GM18507 (cell line): Measurements from ENCODE around the gene BCL7C.
A peak's percentile ranks its signal among the peaks of the same experiment; 100 is the strongest.
"Not testable (repeated sequence)": the region's sequence is repeated elsewhere in the genome, so short reads cannot be mapped to it uniquely, and the experiment has no call there.

Experiments used
- DNase-seq: peaks from one replicate; pipeline ENCODE4 v3.0.0; 2011; ENCODE audit warnings: low read depth; ENCODE audit not compliant: insufficient read length; ENCODE audit errors: extremely low spot score
- FAIRE-seq: peaks from 2 replicates; lab custom pipeline; 2011; peaks lifted over from hg19 to GRCh38; lab: Jason Lieb, UNC

The BCL7C gene

DNA sequence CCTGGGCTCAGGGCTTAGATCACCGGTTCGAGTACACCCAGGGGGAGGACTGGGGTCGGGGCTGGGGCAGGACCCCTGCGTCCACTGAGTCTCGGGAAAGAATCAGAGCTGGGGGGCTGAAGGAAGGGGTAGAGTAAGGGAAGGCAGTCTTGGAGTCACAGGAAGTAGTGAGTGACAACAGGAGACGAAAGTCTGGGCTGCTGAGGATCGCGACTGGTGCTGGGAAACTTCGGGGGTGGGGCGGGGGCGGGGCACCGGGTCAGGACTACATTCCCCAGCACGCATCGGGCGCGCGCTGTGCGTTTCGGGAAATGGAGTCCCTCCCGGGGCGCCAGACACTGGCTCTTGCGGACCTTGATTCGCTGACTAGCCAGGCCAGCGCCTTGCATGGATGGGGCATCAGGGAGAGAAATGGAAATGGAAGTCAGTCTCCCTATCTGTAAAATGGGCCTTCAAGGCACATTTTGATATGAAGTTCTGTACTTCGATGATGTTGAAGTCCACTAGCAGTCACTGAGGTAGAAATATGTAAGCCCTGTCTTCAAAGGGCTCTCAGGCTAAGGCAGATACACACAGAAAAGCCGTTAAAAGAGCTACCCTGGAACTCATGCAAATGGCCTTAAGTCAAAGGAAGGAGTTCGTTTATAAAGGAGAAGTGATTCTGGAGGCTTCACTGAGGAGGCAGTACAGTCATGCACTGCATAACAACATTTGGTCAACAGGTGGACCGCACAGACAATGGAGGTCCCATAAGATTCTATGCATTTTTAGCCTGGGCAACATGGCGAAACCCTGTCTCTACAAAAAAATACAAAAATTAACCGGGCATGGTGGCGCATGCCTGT is 3.2 kb upstream of the BCL7C start:
- FAIRE-seq (peak; percentile 77), DNase-seq (no peak)

DNA sequence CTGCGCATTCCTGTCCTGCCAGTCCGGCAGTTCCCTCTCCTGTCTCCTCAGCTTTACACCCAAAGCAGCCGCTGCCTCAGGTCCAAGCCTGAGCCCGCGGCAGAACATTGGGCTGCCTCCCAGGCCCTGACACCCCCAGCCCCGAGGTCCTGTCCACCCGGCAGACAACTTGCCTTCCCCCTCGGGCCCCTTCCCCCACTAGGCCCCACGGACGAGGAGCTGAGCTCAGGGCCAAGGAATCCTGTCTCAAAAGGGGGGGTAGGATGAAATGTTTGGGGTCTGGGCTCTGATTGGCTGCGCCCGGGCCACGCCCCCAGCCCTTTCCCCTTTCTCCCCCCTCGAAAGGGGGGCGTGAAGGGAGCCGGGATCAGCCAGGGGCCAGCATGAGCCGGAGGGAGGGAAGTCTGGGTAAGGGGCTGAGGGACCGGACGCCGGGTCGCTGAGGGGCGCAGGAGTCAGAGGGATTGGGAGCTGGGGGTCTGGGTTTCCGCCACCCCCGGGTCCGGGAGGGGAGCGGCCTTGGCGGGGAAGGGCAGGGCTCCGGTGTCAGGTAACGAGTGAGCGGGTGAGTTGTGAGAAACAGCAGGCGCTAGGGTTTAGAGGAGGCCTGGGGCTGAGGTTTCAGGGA is 2.5 kb upstream of the BCL7C start, which contains the start of gene CTF1:
Gene CTF1, plus strand, starts transcription at position 354 of the 628 bp plus-strand sequence. Its CDS starts 30 bp downstream, at position 384.
- DNase-seq, result no peak
- FAIRE-seq, result no peak

DNA sequence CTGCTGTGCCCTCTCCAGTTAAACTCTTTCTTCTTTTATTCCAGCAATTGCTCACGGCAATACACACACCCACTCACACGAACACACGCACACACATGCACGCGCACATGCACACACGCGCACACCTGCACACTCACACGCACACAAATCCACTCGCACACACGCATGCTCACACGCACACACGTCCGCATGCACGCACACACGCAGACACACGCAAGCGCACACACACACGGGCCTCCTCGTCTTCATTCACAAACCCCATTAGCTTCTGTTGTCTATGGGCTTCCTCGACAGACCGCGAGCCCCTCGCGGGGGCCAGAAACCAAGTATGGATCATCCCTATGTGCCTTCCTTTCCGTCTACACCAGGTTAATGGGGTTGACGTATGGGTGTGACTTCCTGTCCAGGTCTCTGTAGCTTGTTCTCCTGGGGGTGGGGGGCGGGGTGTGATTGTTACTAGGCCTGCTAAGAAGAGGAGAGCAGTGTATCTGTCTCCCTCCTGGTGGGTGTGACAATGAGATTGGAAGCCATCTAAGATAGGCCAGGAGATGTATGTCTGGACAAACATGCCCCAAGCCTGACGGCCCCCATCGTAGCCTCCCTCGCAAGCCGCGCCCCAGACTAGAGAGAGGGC is 1.9 kb upstream of the BCL7C start:
- FAIRE-seq (no peak), DNase-seq (no peak)

DNA sequence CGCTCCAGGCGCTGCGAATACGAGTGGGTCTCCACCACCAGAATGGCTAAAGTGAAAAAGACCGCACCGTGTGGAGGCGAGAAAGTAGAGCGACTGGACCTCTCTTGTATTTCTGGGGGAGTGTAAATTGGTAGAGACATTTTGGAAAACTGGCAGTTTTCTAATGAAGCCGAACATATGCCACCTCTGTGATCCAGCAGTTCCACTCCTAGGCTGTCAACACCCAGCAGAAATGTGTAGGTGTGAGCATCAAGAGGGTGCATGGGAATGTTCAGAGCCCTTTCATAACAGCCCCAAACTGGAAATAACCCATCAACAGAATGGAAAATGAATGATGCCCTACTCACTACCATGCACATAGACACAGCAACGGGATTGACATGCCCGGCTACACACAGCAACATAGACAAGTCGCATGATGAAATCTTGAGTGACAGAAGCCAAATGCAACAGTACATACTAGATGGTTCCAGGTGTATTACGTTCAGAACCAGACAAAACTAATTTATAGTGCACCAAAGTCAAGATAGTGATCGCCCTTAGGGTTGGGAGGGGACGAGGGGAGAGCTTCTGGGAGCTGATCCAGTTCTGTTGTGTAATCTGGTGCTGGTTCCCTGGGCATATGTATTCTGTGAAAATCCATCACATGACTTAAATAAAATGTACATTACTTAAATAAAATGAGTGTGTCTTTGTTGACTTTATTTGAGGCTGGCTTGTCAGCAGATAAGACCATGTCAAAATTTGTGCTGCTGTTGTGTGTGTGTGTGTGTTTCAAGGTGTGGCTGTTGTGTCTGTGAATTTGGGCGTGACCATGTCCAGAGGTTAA is 877 bp upstream of the BCL7C start:
- no peak for DNase-seq

DNA sequence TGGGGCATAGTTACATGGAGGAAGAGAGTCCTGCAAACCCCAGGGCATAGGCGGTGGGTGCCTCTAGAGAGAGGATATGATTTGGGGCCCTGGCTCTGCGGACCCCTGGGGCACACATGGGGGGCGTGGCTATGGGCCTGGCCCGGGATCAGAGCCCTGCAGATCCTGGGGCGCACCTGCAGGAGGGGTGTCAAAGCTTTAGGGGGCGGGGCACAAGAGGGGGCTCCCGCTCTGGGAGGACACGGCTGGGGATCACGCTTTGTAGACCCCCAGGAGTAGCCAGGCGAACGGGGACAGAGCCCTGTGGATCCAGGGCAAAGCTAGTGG is 497 bp downstream of the BCL7C start:
- FAIRE-seq, result no peak

More for the DNA sequence above, 877 bp upstream of the BCL7C start:
- FAIRE-seq, result no peak

DNA sequence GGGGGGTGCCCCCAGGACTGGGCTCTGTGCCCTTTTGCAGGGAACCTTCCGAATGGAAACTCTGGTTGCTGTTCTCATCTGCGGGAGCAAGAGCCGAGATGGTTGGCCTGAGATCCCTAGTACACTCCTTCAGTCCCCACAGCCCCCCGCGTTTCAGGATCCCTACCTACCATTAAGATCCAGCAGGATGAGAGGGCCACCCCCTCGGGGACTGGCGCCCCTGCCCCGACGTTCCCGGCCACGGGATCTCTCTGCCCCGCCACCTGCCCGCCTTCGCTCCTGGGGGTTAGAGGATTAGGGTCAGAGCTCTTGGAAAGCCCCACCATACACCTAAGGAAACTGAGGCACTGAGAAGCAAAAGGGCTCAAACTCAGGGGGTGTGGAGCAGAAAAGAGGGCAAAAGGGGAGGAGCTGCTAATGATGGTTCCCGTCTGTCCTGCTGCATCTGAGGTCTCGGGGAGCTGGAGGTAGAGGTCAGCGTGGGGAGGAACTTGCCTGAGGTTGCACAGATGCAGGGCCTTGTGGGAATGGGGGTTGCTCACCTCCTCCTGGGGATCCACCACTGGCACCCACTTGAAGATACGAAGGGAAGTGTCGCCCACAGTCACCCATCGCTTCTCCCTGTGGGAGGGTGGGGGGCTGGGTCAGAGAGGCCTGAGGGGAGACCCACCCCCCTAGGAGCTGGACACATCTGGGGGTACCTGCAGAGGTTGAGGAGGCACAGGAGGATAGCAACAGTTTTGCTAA is 1.0 kb downstream of the BCL7C start:
- DNase-seq (no peak), FAIRE-seq (no peak)

More for the DNA sequence above, 497 bp downstream of the BCL7C start:
- no peak for DNase-seq

DNA sequence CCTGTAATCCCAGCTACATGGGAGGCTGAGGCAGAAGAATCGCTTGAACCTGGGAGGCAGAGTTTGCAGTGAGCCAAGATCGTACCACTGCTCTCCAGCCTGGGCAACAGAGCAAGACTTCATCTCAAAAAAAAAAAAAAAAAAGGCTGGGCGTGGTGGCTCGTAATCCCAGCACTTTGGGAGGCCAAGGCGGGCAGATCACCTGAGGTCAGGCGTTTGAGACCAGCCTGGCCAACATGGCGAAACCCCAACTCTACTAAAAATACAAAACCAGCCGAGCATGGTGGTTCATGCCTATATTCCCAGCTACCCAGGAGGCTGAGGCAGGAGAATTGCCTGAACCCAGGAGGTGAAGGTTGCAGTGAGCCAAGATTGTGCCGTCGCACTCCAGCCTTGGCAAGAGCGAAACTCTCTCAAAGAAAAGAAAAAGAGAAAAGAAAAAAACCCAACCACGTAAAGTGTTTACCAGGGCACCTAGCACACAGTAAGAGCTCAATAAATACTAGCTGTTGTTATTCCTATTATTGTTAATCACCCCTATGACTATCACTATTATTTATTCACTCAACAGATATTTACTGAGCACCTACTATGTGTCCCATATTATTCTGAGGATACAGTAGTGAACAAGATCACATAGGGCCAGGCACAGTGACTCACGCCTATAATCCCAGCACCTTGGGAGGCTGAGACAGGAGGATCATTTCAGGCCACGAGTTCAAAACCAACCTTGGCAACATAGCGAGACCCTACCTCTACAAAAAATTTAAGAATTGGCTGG is 2.6 kb downstream of the BCL7C start:
- FAIRE-seq, DNase-seq: not testable (repeated sequence)

DNA sequence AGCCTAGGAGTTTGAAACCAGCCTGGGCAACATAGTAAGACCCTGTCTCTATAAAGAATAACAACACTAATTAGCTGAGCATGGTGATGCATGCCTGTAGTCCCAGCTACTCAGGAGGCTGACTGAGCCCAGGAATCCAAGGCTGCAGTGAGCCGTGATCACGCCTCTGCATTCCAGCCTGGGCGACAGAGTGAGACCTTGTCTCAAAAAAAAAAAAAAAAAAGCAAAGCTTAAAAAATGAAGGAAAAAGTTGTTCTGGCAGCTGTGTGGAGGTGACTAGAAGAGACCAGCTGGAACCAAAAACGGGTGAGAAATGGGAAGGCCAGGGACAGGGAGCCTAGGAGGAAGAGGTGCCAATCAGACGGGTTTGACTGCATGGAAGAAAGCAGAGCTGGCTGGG is 4.2 kb downstream of the BCL7C start:
- FAIRE-seq (no peak), DNase-seq (no peak)

DNA sequence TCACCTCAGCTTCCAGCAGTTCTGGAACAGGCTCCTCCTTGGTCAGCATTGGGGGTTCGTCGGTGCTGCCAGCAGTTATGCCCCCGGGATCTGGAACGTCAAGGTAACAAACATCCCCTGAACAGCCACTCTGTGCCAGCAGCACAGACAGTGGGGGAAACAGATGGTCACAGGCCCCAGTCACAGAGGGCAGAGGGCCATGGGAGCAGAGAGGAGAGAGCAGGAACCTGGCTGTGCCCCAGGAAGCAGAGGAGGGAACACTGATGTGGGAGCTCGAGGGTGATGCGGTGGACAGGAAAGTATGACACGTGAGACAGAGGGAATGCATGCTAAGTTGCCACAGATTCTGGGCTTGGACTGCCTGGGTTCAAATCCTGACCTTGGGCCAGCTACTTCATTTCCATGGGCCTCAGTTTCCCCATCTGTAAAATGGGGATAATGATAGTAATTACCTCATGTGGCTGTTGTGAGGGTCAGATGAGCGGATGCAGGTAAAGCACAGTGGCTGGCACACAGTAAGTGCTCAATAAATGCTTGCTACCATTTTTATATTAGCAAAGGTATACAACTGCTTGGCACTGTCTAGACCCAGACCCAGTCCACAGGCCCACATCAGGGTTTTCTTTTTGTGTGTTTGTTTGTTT is 4.9 kb downstream of the BCL7C start:
- DNase-seq, result no peak
- no peak for FAIRE-seq

DNA sequence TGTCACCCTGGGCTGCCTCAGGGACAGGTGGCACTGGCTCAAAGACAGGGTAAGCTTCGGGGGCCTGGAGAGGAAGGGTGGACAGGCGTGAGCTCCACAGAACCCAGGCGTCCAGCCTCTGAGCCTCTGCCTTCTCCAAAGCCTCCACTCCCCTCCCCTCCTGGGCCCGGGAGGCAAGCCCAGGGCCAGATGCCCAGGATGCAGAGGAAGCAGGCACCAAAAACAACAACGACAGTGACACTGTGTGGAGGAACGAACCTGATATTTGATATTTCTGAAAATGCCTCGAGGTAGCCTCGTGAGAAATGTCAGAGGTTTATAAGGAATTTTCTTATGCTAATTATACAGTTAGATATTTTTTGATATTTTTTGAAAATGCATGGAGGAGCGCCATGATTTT is 6.0 kb downstream of the BCL7C start:
- FAIRE-seq, result no peak
- no peak for DNase-seq

DNA sequence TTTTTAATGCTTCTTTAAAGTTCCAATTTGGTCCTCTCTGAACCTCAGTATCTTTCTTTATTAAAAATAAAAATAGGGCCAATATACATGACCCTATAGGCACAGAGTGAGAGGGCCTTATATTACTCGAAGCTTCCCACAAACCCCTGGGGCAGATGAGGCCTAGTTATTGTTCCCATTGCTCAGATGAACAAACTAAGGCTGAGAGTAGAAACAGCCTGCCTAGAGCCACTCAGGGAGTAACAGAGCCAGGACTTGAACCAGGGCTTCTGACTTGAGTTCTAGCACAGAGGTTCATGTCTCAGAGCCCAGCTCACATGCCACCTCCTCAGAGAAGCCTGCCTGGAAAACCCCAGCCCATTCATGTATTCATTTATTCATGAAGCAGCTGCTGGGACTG is 7.7 kb downstream of the BCL7C start:
- no peak for FAIRE-seq

DNA sequence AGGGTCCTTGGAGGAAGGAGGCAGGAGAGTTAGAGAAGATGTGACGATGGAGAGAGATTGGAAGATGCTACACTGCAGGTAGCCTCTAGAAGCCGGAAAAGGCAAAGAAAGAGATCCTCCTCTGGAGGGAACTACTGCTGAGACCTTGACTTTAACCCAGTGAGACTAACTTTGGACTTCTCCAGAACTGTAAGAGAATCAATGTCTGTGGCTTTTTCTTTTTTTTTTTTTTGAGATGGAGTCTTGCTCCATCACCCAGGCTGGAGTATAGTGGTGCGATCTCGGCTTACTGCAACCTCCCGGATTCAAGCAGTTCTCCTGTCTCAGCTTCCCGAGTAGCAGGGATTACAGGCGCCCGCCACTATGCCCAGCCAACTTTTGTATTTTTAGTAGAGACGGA is 8.7 kb downstream of the BCL7C start:
- DNase-seq (no peak), FAIRE-seq (no peak)

More for the DNA sequence above, 7.7 kb downstream of the BCL7C start:
- DNase-seq, result no peak

DNA sequence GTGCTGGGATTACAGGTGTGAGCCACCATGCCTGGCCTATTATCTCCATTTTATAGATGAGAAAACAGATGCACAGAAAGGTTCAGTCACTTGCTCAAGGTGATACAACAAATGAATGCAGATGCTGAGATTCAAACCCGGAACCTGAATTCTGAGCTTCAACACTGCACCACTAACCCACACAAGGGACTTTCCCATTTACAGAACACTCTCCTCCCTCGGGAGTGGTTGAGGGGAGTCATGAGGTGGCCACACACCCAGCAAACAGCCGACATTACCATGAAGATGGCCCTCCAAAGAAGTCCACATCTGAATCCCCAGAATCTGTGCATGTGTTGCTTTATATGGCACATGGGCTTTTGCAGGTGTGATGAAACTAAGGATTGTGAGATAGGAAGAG is 9.1 kb downstream of the BCL7C start:
- DNase-seq, result no peak
- FAIRE-seq, result peak; percentile 44

DNA sequence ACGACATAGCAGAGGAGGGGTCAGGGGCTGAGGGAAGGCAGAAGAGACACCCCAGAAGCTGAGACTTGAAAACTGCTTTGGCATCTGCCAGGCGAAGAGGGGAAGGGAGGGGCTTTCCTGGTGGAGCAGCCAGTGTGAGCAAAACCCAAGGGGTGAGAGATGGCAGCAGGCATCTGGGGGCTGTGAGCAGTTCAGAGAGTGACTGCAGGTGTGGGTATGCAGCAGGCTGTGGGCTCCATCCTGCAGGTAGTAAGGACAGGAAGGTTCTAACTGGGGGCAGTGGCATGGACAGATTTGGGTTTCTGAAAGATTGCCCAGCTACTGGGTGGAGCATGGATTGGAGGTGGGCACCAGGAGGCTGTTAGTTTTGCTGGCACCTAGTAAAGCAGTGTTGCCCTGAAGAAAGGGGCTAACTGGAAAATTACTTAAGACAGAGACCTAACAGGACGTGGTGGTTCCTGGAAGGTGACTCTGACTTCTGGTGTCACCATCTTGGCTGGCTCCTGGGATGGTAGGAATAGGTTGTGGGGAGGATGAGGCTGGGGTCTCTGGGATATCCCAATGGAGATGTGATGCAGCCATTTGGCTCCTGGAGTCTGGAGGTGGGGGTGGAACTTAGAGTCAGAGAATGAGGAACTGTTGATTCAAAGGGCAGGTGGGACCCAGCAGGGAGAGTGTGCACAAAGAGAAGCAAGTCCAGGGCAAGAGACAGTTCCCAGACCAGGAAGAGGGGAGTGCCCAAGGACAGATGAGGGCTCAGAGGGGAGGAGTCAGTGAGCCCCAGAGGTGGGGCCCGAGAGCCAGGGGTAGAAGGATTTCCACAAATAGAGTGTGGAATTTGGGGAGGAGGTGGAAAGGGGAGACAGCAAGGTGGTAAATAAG is 11.2 kb downstream of the BCL7C start:
- FAIRE-seq (no peak), DNase-seq (no peak)

DNA sequence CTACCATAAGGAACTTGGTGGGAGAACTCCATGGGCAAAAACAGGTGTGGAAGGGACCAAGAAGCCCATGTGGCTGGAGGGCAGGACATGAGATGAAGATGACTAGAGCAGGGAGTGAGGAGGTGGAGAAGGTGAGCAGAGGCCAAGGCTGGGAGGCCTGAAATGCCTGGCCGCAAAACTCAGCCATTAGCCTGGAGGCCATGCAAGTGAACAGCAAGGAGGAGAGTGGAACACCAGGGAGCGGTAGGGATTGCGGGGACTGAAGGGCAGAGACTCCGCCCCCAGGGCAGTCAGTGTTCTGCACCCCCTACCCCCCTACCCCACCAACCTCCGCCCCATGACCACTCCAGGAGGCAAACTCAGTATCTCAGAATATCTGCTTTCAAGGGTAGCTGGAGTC is 17.0 kb downstream of the BCL7C start:
- DNase-seq, result no peak
- FAIRE-seq, result no peak

DNA sequence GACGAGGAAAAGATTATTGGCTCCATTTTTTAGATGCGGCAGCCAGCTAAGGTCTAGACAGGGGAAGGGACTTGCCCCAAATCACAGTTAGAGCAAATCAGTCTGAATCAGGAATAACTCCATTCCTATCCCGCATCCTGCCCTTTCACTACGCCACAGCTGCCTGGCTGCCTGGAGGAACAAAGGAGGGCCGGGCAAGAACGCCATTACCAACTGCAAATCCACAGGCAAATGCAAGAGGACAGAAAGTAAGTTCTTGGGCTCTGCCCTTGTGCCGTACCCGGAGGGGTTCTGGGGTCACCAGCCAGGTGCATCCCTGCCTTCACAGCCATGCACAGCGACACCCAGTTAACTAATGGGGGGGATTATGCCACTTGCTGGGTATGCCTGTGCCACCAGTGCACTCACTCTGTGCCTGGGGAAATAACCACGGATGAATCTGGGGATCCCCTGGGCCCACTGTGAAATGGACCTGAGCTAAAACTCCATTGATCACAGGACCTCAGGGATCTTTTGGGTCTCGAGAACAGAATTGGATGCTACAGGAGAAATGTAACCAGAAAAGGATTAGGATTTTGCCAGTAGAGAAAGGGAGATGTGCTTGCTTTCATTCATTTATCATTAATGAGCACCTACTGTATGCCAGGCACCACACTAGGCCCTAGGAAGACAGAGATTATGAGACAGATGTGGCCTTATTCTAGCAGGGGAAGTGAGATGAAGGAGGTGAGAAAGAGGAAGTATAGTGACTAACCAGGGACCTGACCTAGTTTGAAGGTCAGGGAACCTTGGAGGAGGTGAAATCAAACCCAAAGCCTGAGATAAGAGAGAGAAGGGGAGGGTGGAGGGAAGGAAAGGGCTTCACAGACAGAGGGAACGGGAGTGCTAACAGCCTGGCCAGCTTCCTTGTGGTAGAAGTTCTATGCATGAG is 17.7 kb downstream of the BCL7C start:
- FAIRE-seq (peak; percentile 73), DNase-seq (no peak)
